Measurements from ENCODE around the gene BCR. TPM values are rescaled to one million over a fixed set of nuclear protein-coding genes. Genes with fewer than 3 reads are reported as not detected.

Gene BCR
- total RNA-seq, 1 experiment from 2014 or later = 6.6 TPM

GRCh38 chr22:23260645-23261581 is 80.6 kb downstream of the BCR start:
- DNase-seq (ENCODE audit: low read depth) = no peak

- DNase-seq (ENCODE audit: low read depth) = no peak
Measured at GRCh38 chr22:23261900-23262450, 81.7 kb downstream of the BCR start.

- DNase-seq (ENCODE audit: low read depth) = no peak
Measured at GRCh38 chr22:23262518-23263332, 82.4 kb downstream of the BCR start.

GRCh38 chr22:23263651-23264555 is 83.6 kb downstream of the BCR start:
- DNase-seq (ENCODE audit: low read depth) = no peak

- no peak for DNase-seq (ENCODE audit: low read depth)
Measured at GRCh38 chr22:23264610-23265367, 84.5 kb downstream of the BCR start.

- no peak for DNase-seq (ENCODE audit: low read depth)
Measured at GRCh38 chr22:23265368-23265700, 85.0 kb downstream of the BCR start.

GRCh38 chr22:23266780-23267179 is 86.5 kb downstream of the BCR start:
- DNase-seq (ENCODE audit: low read depth) = no peak

- DNase-seq (ENCODE audit: low read depth) = no peak
Measured at GRCh38 chr22:23267226-23268043, 87.1 kb downstream of the BCR start.

- DNase-seq (ENCODE audit: low read depth) = no peak
Measured at GRCh38 chr22:23268139-23268712, 87.9 kb downstream of the BCR start.

- no peak for DNase-seq (ENCODE audit: low read depth)
Measured at GRCh38 chr22:23268877-23269276, 88.6 kb downstream of the BCR start.

GRCh38 chr22:23269441-23270211 is 89.3 kb downstream of the BCR start:
- DNase-seq (ENCODE audit: low read depth) = no peak

- DNase-seq (ENCODE audit: low read depth) = no peak
Measured at GRCh38 chr22:23270212-23270733, 90.0 kb downstream of the BCR start.

GRCh38 chr22:23270798-23271596 is 90.7 kb downstream of the BCR start:
- no peak for DNase-seq (ENCODE audit: low read depth)

GRCh38 chr22:23271597-23271908 is 91.2 kb downstream of the BCR start:
- DNase-seq (ENCODE audit: low read depth) = no peak

- DNase-seq (ENCODE audit: low read depth) = no peak
Measured at GRCh38 chr22:23272371-23272770, 92.1 kb downstream of the BCR start.

- no peak for DNase-seq (ENCODE audit: low read depth)
Measured at GRCh38 chr22:23272834-23273233, 92.5 kb downstream of the BCR start.

GRCh38 chr22:23273445-23274145 is 93.3 kb downstream of the BCR start:
- DNase-seq (ENCODE audit: low read depth) = no peak
